ENCODE results near the gene MAPKAP1.

- TF ChIP-seq CTCF (conservative IDR thresholded peaks at IDR 0.05; ENCODE audit: low read depth in 2 of 2) (no peak), EZH2phosphoT487 (IDR thresholded peaks at IDR 0.05; ENCODE audit: unreplicated experiment) (no peak), JUNB (IDR thresholded peaks at IDR 0.05; ENCODE audit: unreplicated experiment) (no peak), POLR2AphosphoS5 (IDR thresholded peaks at IDR 0.05; ENCODE audit: low read depth) (no peak), EZH2 (IDR thresholded peaks at IDR 0.05; ENCODE audit: low read depth, unreplicated experiment) (no peak), CREB1 (CRISPR knock-in tag; IDR thresholded peaks at IDR 0.05; ENCODE audit: low read depth) (no peak), ZNF114 (CRISPR knock-in tag; IDR thresholded peaks at IDR 0.05) (no peak)
Observed at GRCh38 chr9:125593581-125594222, 113.3 kb downstream of the MAPKAP1 start.

Data from GM23338 (cell line).